Effector memory CD4-positive, alpha-beta T cell (primary cell): Measurements from ENCODE around the gene C1orf116.

Experiments used
- DNase-seq, 3 donors: peaks; one replicate each; pipeline ENCODE4 v3.0.0-alpha.2; 2020
- H3K27ac ChIP-seq: 2 replicates; pipeline ENCODE4 v1.7.0; 2013; ENCODE audit warnings: mild to moderate bottlenecking, low read length, moderate library complexity; ENCODE audit not compliant: insufficient read depth, poor library complexity, severe bottlenecking
- H3K27me3 ChIP-seq: replicated peaks from 2 replicates; pipeline ENCODE4 v1.7.0; 2013; ENCODE audit warnings: mild to moderate bottlenecking, low read length; ENCODE audit not compliant: insufficient read depth, control insufficient read depth, poor library complexity, severe bottlenecking
- H3K36me3 ChIP-seq: 2 replicates; pipeline ENCODE4 v1.7.0; 2013; ENCODE audit warnings: mild to moderate bottlenecking, low read length, moderate library complexity; ENCODE audit not compliant: control insufficient read depth, insufficient read depth
- H3K4me1 ChIP-seq: 2 replicates; pipeline ENCODE4 v1.7.0; 2013; ENCODE audit warnings: low read length, mild to moderate bottlenecking; ENCODE audit not compliant: control insufficient read depth, insufficient read depth, poor library complexity, severe bottlenecking
- H3K4me3 ChIP-seq: 2 replicates; pipeline ENCODE4 v1.7.0; 2013; ENCODE audit warnings: low read length, low read depth, mild to moderate bottlenecking; ENCODE audit not compliant: insufficient read depth, poor library complexity, severe bottlenecking
- H3K9me3 ChIP-seq: 2 replicates; pipeline ENCODE4 v1.7.0; 2013; ENCODE audit warnings: mild to moderate bottlenecking, low read length, moderate library complexity; ENCODE audit not compliant: control insufficient read depth

Gene C1orf116

DNA sequence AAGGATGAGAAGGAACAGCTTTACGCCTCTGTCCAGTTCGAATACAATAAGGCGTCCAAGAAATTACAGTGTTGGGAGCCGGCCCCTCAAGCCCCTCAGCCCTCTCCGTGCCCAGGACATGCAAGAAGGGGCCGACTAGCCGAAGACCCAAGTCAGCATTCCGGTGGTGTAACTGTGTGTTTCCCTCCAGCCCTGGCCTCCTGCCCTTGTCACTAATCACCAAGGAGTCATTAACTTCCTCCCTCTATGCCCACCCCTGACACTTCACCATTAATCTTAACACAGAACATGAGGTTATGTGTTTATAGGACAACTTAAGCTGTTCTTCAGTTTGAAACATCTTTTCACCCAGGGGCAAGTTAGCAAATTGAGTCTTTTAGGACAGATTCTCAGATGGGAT is 39.7 kb upstream of the C1orf116 start:
- no peak for DNase-seq

DNA sequence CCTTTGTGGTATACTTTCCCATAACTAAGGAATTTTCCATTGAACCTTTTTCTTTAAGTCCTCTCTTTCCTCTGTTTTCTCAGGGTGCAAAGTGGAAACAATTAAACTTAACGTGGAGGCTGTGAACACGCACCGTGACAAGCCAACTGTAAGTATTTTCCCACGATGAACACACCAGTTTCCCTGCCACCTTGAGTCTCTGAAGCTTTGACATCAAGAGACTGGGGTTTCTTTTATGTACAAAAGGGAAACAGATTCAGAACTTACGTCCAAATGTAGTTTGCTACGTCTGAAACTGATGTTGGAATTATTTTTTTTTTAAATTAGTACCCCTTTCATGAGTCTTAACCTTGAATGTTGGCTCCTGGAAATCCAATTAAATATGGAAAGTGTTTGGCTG is 38.9 kb upstream of the C1orf116 start:
- H3K27me3 ChIP-seq: no peaks in the 10 kb centered on the region
- H3K9me3 ChIP-seq: no peaks in the 10 kb centered on the region
- no peaks in the 10 kb centered on the region for H3K36me3 ChIP-seq
- H3K27ac ChIP-seq: no peak overlapping the region
- peaks cover 4% of the 10 kb centered on the region for H3K4me1 ChIP-seq
- H3K4me3 ChIP-seq: no peak overlapping the region
- DNase-seq: no peak

More for the DNA sequence above, 39.7 kb upstream of the C1orf116 start:
- H3K9me3 ChIP-seq: no peaks in the 10 kb centered on the region
- peaks cover 4% of the 10 kb centered on the region for H3K4me1 ChIP-seq
- H3K36me3 ChIP-seq: no peaks in the 10 kb centered on the region
- no peak overlapping the region for H3K4me3 ChIP-seq
- no peak overlapping the region for H3K27ac ChIP-seq
- H3K27me3 ChIP-seq: no peaks in the 10 kb centered on the region

DNA sequence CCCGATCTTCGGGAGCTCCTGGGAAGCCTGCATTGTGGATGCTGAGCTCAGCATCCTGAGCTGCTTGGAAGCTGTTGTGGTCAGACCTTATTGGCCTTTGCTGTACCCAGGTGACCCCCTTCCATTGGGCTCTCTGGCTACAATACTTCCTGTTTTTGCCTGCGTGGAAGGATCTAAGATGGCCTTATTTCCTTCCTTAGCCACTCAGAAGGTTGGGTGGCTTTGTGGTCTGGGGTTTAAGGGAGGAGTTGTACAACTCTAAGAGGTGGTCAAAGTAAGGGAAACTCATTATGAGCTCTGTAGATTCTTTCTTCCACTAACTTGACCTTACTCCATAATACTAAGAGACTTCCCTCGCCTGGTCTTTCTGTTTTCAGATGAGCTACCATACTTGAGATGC is 38.3 kb upstream of the C1orf116 start:
- H3K27me3 ChIP-seq: no peaks in the 10 kb centered on the region

DNA sequence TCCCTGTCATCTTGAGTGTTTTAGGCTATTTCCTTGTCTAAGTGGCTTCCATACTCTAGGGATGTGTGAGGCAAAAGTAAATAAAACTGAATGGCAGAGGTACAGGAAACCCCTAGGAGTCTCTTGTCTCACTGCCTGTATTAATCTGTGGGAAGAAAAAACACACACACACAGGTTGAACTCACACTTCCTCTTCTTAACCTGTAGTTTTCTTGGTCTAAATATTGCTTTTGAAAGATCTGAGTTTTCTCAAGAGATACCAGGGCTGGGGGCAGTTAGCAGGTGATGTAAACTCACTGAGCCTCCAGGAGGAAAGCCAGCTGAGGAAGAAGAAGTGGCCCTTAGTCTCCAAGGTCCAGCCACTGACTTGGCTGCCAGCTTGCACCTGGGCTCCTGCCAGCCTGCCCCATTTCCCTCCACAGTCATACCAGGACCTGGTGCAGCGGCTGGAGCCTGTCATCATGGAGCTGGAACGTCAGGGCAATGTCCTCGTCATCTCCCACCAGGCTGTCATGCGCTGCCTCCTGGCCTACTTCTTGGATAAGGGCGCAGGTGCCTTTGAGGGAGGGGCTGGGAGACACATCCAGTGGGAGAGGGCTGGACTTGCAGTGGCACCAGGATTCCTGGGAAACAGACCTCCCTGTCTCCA is 37.4 kb upstream of the C1orf116 start:
- Histone ChIP-seq H3K9me3 (no peaks in the 10 kb centered on the region), H3K36me3 (no peaks in the 10 kb centered on the region), H3K27me3 (no peaks in the 10 kb centered on the region), H3K4me3 (no peak overlapping the region), H3K27ac (no peak overlapping the region), H3K4me1 (peaks cover 4% of the 10 kb centered on the region)
- DNase-seq: no peak

More for the DNA sequence above, 38.3 kb upstream of the C1orf116 start:
- DNase-seq: no peak
- no peak overlapping the region for H3K4me3 ChIP-seq
- peaks cover 4% of the 10 kb centered on the region for H3K4me1 ChIP-seq
- no peak overlapping the region for H3K27ac ChIP-seq
- no peaks in the 10 kb centered on the region for H3K9me3 ChIP-seq
- H3K36me3 ChIP-seq: no peaks in the 10 kb centered on the region

DNA sequence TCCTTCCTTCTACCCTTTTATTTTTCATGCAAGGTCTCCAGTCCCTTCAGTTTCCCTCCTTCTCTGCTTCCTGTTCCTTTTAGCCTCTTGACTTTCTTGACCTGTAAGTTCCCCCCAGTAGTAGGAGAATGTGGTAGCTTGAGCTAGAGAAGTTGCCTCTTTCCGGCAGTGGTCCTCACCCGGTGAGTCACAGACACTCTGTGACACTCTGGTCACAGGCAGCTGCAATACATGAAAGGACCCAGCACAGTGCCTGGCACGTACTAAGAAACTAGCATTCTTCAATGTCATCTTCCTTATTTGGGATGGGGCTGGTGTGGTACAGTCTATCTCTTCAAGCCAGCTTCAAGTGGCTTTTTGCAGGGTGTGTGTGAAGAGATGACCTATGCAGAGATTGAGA is 36.5 kb upstream of the C1orf116 start:
- peaks cover 4% of the 10 kb centered on the region for H3K4me1 ChIP-seq
- no peak overlapping the region for H3K27ac ChIP-seq
- no peaks in the 10 kb centered on the region for H3K27me3 ChIP-seq
- no peaks in the 10 kb centered on the region for H3K36me3 ChIP-seq
- no peaks in the 10 kb centered on the region for H3K9me3 ChIP-seq
- H3K4me3 ChIP-seq: no peak overlapping the region
- DNase-seq: no peak

DNA sequence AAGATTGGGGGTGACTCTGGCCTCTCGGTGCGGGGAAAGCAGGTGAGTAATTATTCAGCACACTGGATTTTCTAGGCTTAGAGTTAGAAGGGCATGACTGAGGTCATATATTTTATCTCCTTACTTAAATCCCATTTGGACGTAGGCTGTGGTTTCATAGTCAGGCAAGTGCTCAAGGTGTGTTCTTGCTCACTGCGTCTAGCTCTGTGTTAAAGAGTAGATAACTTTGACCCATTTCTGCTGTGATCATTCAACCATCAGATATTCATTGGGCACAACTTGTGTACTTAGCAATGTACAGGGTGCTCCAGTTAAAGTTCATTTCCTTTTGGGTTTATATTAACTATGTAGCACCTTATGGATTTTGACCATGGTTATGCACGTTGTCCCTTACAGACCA is 35.1 kb upstream of the C1orf116 start:
- no peaks in the 10 kb centered on the region for H3K36me3 ChIP-seq
- H3K27ac ChIP-seq: no peak overlapping the region
- no peak for DNase-seq
- H3K4me3 ChIP-seq: no peak overlapping the region
- peaks cover 4% of the 10 kb centered on the region for H3K4me1 ChIP-seq
- no peaks in the 10 kb centered on the region for H3K9me3 ChIP-seq
- no peaks in the 10 kb centered on the region for H3K27me3 ChIP-seq

DNA sequence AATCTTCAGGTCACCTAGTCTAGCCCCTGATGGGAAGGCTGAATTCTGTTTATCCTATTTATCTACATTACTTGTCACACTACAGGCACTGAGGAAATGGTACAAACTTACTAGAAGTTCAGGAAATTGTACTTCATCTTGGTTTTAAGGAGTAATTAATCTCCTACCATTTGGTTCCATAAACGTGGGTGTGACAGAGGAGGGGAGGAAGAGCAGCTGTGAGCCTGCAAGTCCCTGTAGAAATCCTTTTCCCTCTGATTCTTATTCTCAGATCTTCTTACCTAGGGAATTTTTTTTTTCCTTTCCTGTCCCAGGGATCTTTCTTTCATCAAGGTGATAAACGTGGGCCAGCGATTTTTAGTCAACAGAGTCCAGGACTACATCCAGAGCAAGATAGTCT is 34.6 kb upstream of the C1orf116 start:
- H3K27me3 ChIP-seq: no peaks in the 10 kb centered on the region
- DNase-seq: no peak
- no peaks in the 10 kb centered on the region for H3K36me3 ChIP-seq
- H3K27ac ChIP-seq: no peak overlapping the region
- no peaks in the 10 kb centered on the region for H3K9me3 ChIP-seq
- H3K4me1 ChIP-seq: peaks cover 4% of the 10 kb centered on the region
- no peak overlapping the region for H3K4me3 ChIP-seq

DNA sequence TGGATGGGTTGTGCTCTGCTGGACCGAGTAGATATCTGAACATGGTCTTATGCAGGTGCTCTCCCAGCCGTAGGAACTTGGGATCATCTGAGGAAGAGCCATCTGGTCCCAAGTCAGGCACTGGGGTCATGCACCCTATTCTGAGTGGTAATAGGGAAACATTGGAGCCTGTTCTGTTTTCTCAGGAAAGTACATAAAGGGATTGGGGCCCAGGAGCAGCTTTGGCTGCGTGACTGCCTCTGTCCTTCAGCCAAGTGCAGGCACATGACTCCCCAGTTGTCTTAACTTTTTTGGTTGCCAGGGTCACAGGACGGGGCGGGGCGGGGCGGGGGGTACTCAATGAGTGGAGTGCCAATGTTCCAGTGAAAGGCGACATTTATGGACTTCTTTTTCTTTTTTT is 32.0 kb upstream of the C1orf116 start:
- Histone ChIP-seq H3K36me3 (no peaks in the 10 kb centered on the region), H3K27ac (no peak overlapping the region), H3K4me1 (no peaks in the 10 kb centered on the region), H3K4me3 (no peak overlapping the region), H3K27me3 (no peaks in the 10 kb centered on the region), H3K9me3 (no peaks in the 10 kb centered on the region)
- no peak for DNase-seq

DNA sequence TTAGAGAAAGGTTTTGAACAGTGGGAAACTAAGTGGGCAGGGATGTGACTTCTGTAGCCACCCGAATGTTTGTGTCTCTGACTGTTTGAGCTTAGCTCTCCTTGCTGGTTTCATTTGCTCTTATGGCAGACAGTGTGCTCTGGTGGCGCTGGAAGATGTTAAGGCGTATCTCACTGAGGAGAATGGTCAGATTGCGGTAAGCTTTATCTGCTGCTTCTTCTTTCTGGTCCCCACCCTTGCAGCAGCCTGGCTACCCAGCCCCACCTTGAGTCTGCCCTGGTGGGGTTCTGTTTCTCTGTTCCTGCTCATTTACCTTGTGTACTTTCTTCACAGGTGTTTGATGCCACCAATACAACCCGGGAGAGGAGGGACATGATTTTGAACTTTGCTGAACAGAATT is 30.5 kb upstream of the C1orf116 start:
- H3K4me3 ChIP-seq: no peak overlapping the region
- no peaks in the 10 kb centered on the region for H3K27me3 ChIP-seq
- H3K27ac ChIP-seq: no peak overlapping the region
- DNase-seq: no peak
- no peaks in the 10 kb centered on the region for H3K4me1 ChIP-seq
- no peaks in the 10 kb centered on the region for H3K36me3 ChIP-seq
- H3K9me3 ChIP-seq: no peaks in the 10 kb centered on the region

DNA sequence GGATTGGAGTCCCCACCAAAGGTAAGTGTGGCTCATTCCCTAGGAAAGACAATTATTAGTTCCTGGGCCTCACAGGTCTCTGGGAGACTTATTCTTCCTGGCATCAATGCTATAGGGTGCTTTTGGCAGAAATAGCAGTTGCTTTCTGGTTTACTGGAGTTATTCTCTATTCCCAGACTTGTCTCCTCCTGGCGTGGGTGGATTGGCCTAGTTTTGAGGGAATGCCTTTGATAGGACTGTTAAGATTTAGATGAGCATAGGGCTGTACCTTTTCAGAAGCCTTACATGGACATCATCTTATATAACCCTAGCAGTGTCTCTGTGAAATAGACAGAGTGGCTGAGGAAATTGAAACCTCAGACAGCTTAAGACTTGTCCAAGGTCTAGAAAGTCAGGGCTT is 29.5 kb upstream of the C1orf116 start:
- no peaks in the 10 kb centered on the region for H3K36me3 ChIP-seq

More for the DNA sequence above, 29.5 kb upstream of the C1orf116 start:
- Histone ChIP-seq H3K27ac (no peak overlapping the region), H3K9me3 (no peaks in the 10 kb centered on the region), H3K27me3 (no peaks in the 10 kb centered on the region), H3K4me3 (no peak overlapping the region), H3K4me1 (no peaks in the 10 kb centered on the region)
- no peak for DNase-seq
